HCT116 (cell line): ENCODE data around the gene PYY. TPM values are rescaled to one million over a fixed set of nuclear protein-coding genes. Genes with fewer than 3 reads are reported as not detected.

ENCODE experiments used
- ATAC-seq: fragments of 200-7000 bp; cut with Tn5 transposase; 2 replicates; pipeline ENCODE4 v1.9.1; 2020; ENCODE audit warnings: mild to moderate bottlenecking, moderate library complexity
- BruUV-seq: library from RNA; stranded (reverse); fragments of 400-500 nt; replicated peaks from 2 replicates; lab custom pipeline; 2021; lab: Mats Ljungman, UMichigan
- CTCF ChIA-PET: fragments of 300-600 bp; sonication (Branson Sonifier 250); formaldehyde crosslinking; loops from one replicate; lab custom pipeline; 2021; ENCODE audit warnings: antibody characterized with exemption; lab: Charles Lee
- POLR2A ChIA-PET: fragments of 300-600, 350-600 bp; sonication (Branson Sonifier 250); formaldehyde crosslinking; loops from one replicate; lab custom pipeline; 2021; ENCODE audit warnings: antibody characterized with exemption; lab: Charles Lee
- RAD21 ChIA-PET, 2 experiments: fragments of 300-600 bp; sonication (Branson Sonifier 250); formaldehyde crosslinking; loops; one replicate each; lab custom pipeline; 2023; ENCODE audit warnings: low total read pairs in 2 of 2; ENCODE audit not compliant: uncharacterized antibody in 2 of 2, unreplicated experiment in 2 of 2, low non-redundant PET in 1 of 2; lab: Charles Lee
- DNase-seq: peaks from one replicate; pipeline ENCODE4 v3.0.0-alpha.2; 2010; ENCODE audit warnings: low read depth, low spot score
- H2AFZ ChIP-seq: fragments of 200-600 bp; shearing (Covaris generic), sonication (generic); 2 replicates; pipeline ENCODE4 v1.6.1; 2017; ENCODE audit warnings: low read depth, mixed run types, mixed read lengths, antibody characterized with exemption, low read length; ENCODE audit not compliant: poor library complexity, severe bottlenecking
- H3K27ac ChIP-seq: 2 replicates; pipeline ENCODE4 v1.5.1; 2012; ENCODE audit warnings: low read depth, low read length
- H3K27me3 ChIP-seq: fragments of 200-600 bp; sonication (generic); 2 replicates; pipeline ENCODE4 v1.6.1; 2016; ENCODE audit warnings: mixed run types, low read length, mixed read lengths; ENCODE audit not compliant: insufficient read depth
- H3K36me3 ChIP-seq, 2 experiments: fragments of 200-500 bp in 1 of 2; fragments of 200-600 bp in 1 of 2; sonication (Bioruptor generic) in 1 of 2; sonication (generic) in 1 of 2; 2 replicates each; pipeline versions ENCODE4 v1.5.1 to v1.6.1; 2014 to 2016; ENCODE audit warnings: low read length in 2 of 2, inconsistent platforms in 1 of 2, mixed read lengths in 1 of 2, mixed run types in 1 of 2; ENCODE audit not compliant: insufficient read depth in 2 of 2, control insufficient read depth in 1 of 2
- H3K4me1 ChIP-seq, 2 experiments: fragments of 200-600 bp in 1 of 2; sonication (generic) in 1 of 2; 2 replicates each; pipeline versions ENCODE4 v1.5.1 to v1.6.1; 2012 to 2017; ENCODE audit warnings: low read length in 2 of 2, inconsistent platforms in 1 of 2, mild to moderate bottlenecking in 1 of 2, mixed read lengths in 1 of 2, mixed run types in 1 of 2, moderate library complexity in 1 of 2; ENCODE audit not compliant: insufficient read depth in 2 of 2, control insufficient read depth in 1 of 2
- H3K4me2 ChIP-seq: fragments of 200-600 bp; sonication (generic); 2 replicates; pipeline ENCODE4 v1.6.1; 2017; ENCODE audit warnings: mixed run types, low read length, mixed read lengths
- H3K4me3 ChIP-seq, 2 experiments: fragments of 200-600 bp in 1 of 2; sonication (generic) in 1 of 2; replicated peaks in 1 of 2; 2 replicates each; pipeline ENCODE4 v1.5.1; 2011 to 2016; ENCODE audit warnings: low read length in 2 of 2, control low read depth in 1 of 2, low read depth in 1 of 2, mild to moderate bottlenecking in 1 of 2, mixed read lengths in 1 of 2, mixed run types in 1 of 2
- H3K79me2 ChIP-seq: fragments of 200-600 bp; sonication (generic); 2 replicates; pipeline ENCODE4 v1.6.1; 2017; ENCODE audit warnings: mild to moderate bottlenecking, mixed run types, low read length, moderate library complexity, mixed read lengths; ENCODE audit not compliant: insufficient read depth
- H3K9ac ChIP-seq: fragments of 200-600 bp; sonication (generic); 2 replicates; pipeline ENCODE4 v1.6.1; 2016; ENCODE audit warnings: low read length, mixed read lengths
- H3K9me2 ChIP-seq: fragments of 200-600 bp; sonication (generic), shearing (Covaris generic); 2 replicates; pipeline ENCODE4 v1.6.1; 2017; ENCODE audit warnings: mixed run types, mild to moderate bottlenecking, moderate library complexity; ENCODE audit not compliant: insufficient read depth
- H3K9me3 ChIP-seq, 2 experiments: fragments of 200-500 bp in 1 of 2; fragments of 200-600 bp in 1 of 2; sonication (Bioruptor generic) in 1 of 2; sonication (generic) in 1 of 2; 2 replicates each; pipeline ENCODE4 v1.6.1; 2014 to 2017; ENCODE audit warnings: low read length in 2 of 2, mixed read lengths in 2 of 2, inconsistent platforms in 1 of 2, low read depth in 1 of 2, mild to moderate bottlenecking in 1 of 2, mixed run types in 1 of 2, moderate library complexity in 1 of 2; ENCODE audit not compliant: control insufficient read depth in 1 of 2, insufficient read depth in 1 of 2
- H4K20me1 ChIP-seq: fragments of 200-600 bp; sonication (generic), shearing (Covaris generic); 2 replicates; pipeline ENCODE4 v1.6.1; 2017; ENCODE audit warnings: mixed run types, mild to moderate bottlenecking, moderate library complexity; ENCODE audit not compliant: insufficient read depth
- CBX3 ChIP-seq: IDR thresholded peaks from 2 replicates; pipeline ENCODE4 v1.6.1; 2012; ENCODE audit warnings: low read depth
- EGR1 ChIP-seq: IDR thresholded peaks from 2 replicates; pipeline ENCODE4 v1.6.1; 2012; ENCODE audit warnings: low read depth
- ELF1 ChIP-seq: IDR thresholded peaks from 2 replicates; pipeline ENCODE4 v1.6.1; 2012; ENCODE audit warnings: low read depth, borderline replicate concordance
- JUND ChIP-seq: IDR thresholded peaks from 2 replicates; pipeline ENCODE4 v1.6.1; 2012
- POLR2A ChIP-seq: IDR thresholded peaks from 2 replicates; pipeline ENCODE4 v1.7.0; 2011; ENCODE audit warnings: borderline replicate concordance; ENCODE audit not compliant: insufficient read depth, insufficient read length; ENCODE audit errors: extremely low read depth
- POLR2AphosphoS5 ChIP-seq: IDR thresholded peaks from 2 replicates; pipeline ENCODE4 v1.6.1; 2011; ENCODE audit warnings: mild to moderate bottlenecking, low read depth, low read length, moderate library complexity
- SIN3A ChIP-seq: IDR thresholded peaks from 2 replicates; pipeline ENCODE4 v1.6.1; 2012; ENCODE audit warnings: low read depth
- SP1 ChIP-seq: IDR thresholded peaks from 2 replicates; pipeline ENCODE4 v1.6.1; 2012; ENCODE audit warnings: low read depth
- YY1 ChIP-seq: IDR thresholded peaks from 2 replicates; pipeline ENCODE4 v1.6.1; 2011; ENCODE audit warnings: low read length, low read depth, moderate library complexity, mild to moderate bottlenecking; ENCODE audit not compliant: insufficient replicate concordance; ENCODE audit errors: extremely low read depth
- ZFX ChIP-seq: fragments of 450-650 bp; IDR thresholded peaks from 2 replicates; pipeline ENCODE4 v1.6.1; 2017
- ZNF274 ChIP-seq: fragments of 200-500 bp; sonication (Bioruptor generic); IDR thresholded peaks from 2 replicates; pipeline ENCODE4 v1.6.1; 2014; ENCODE audit warnings: mild to moderate bottlenecking, low read depth, low read length, inconsistent platforms
- intact Hi-C: fragments of 100-400 bp; cut with micrococcal nuclease; formaldehyde crosslinking; loops from 2 replicates; pipeline ENCODE4 v1.10.0; 2022
- total RNA-seq: library from RNA; stranded (reverse); gene quantifications from one replicate; pipeline ENCODE4 v1.2.1, GENCODE V29; 2021; ENCODE audit not compliant: unreplicated experiment
- TF ChIP-seq, protein P1 (sequence below): IDR thresholded peaks from 2 replicates; pipeline ENCODE4 v1.6.1; 2012; ENCODE audit warnings: low read depth
- TF ChIP-seq, protein P2 (sequence below): IDR thresholded peaks from 2 replicates; pipeline ENCODE4 v1.6.1; 2012
- TF ChIP-seq, protein P3 (sequence below), 3 experiments: fragments of 200-600 bp in 1 of 3; sonication (generic) in 1 of 3; IDR thresholded peaks in 2 of 3; conservative IDR thresholded peaks in 1 of 3; 2 replicates each; pipeline ENCODE4 v1.5.1; 2012 to 2017; ENCODE audit warnings: low read depth in 2 of 3, low read length in 2 of 3, antibody characterized with exemption in 1 of 3, borderline replicate concordance in 1 of 3, control low read depth in 1 of 3, mild to moderate bottlenecking in 1 of 3, mixed read lengths in 1 of 3, mixed run types in 1 of 3, moderate library complexity in 1 of 3; ENCODE audit not compliant: insufficient read depth in 1 of 3
- TF ChIP-seq, protein P4 (sequence below): IDR thresholded peaks from 2 replicates; pipeline ENCODE4 v1.6.1; 2012
- TF ChIP-seq, protein P5 (sequence below): IDR thresholded peaks from 2 replicates; pipeline ENCODE4 v1.6.1; 2011; ENCODE audit warnings: mild to moderate bottlenecking, low read length, moderate library complexity; ENCODE audit not compliant: insufficient replicate concordance; ENCODE audit errors: extremely low read depth

The PYY gene
- total RNA-seq, 1 experiment from 2014 or later, result 0.52 TPM

DNA sequence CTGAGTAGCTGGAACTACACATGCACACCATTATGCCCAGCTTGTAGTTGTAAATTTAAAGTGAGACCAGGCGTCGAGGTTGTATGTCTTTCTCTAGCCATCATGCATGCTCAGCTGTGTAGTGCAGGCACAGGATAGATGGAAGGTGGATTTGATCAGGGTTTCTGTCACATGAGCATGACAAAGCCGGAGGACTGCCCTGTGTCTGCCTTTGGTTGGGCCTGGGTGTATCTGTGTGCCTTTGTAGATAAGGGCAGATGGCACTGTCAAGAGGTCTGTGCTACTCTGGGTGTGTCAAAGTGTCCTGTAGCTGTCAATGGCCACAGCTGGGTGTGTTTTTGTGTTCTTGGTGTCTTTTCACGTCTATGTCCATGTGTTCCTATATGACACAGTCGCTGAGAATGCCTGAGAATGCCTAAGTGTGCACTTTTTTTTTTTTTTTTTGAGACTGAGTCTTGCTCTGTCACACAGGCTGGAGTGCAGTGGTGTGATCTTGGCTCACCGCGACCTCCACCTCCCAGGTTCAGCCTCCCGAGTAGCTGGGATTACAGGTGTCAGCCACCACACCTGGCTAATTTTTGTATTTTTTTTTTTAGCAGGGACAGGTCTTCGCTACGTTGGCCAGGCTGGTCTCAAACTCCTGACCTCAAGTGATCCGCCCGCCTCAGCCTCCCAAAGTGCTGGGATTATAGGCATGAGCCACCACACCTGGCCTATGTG lies 46.6 kb upstream of the PYY start:
- ATAC-seq, result no peak
- intact Hi-C loops, result no loop called here
- POLR2A ChIA-PET, result no interaction called here

More for the DNA sequence above, 46.6 kb upstream of the PYY start:
- Histone ChIP-seq H4K20me1 (no peaks in the 10 kb centered on the region), H2AFZ (no peak overlapping the region), H3K4me3 (no peak overlapping the region), H3K4me2 (no peak overlapping the region), H3K27me3 (no peaks in the 10 kb centered on the region), H3K4me1 (peaks cover 7 to 37% of the 10 kb centered on the region in 2 experiments), H3K27ac (no peak overlapping the region), H3K9me2 (no peaks in the 10 kb centered on the region), H3K9ac (no peak overlapping the region), H3K9me3 (no peaks in the 10 kb centered on the region), H3K79me2 (peaks cover 2% of the 10 kb centered on the region; the same call in 1 of the 2 replicates), H3K36me3 (no peaks in the 10 kb centered on the region)
- TF ChIP-seq, protein P1, sequence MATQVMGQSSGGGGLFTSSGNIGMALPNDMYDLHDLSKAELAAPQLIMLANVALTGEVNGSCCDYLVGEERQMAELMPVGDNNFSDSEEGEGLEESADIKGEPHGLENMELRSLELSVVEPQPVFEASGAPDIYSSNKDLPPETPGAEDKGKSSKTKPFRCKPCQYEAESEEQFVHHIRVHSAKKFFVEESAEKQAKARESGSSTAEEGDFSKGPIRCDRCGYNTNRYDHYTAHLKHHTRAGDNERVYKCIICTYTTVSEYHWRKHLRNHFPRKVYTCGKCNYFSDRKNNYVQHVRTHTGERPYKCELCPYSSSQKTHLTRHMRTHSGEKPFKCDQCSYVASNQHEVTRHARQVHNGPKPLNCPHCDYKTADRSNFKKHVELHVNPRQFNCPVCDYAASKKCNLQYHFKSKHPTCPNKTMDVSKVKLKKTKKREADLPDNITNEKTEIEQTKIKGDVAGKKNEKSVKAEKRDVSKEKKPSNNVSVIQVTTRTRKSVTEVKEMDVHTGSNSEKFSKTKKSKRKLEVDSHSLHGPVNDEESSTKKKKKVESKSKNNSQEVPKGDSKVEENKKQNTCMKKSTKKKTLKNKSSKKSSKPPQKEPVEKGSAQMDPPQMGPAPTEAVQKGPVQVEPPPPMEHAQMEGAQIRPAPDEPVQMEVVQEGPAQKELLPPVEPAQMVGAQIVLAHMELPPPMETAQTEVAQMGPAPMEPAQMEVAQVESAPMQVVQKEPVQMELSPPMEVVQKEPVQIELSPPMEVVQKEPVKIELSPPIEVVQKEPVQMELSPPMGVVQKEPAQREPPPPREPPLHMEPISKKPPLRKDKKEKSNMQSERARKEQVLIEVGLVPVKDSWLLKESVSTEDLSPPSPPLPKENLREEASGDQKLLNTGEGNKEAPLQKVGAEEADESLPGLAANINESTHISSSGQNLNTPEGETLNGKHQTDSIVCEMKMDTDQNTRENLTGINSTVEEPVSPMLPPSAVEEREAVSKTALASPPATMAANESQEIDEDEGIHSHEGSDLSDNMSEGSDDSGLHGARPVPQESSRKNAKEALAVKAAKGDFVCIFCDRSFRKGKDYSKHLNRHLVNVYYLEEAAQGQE, result no peak
- TF ChIP-seq CBX3 (no peak), POLR2A (no peak), ZNF274 (no peak), POLR2AphosphoS5 (no peak), SP1 (no peak), YY1 (no peak), ELF1 (no peak), EGR1 (no peak), SIN3A (no peak), ZFX (no peak), JUND (no peak)
- TF ChIP-seq, protein P2, sequence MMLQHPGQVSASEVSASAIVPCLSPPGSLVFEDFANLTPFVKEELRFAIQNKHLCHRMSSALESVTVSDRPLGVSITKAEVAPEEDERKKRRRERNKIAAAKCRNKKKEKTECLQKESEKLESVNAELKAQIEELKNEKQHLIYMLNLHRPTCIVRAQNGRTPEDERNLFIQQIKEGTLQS, result no peak
- TF ChIP-seq, protein P3, sequence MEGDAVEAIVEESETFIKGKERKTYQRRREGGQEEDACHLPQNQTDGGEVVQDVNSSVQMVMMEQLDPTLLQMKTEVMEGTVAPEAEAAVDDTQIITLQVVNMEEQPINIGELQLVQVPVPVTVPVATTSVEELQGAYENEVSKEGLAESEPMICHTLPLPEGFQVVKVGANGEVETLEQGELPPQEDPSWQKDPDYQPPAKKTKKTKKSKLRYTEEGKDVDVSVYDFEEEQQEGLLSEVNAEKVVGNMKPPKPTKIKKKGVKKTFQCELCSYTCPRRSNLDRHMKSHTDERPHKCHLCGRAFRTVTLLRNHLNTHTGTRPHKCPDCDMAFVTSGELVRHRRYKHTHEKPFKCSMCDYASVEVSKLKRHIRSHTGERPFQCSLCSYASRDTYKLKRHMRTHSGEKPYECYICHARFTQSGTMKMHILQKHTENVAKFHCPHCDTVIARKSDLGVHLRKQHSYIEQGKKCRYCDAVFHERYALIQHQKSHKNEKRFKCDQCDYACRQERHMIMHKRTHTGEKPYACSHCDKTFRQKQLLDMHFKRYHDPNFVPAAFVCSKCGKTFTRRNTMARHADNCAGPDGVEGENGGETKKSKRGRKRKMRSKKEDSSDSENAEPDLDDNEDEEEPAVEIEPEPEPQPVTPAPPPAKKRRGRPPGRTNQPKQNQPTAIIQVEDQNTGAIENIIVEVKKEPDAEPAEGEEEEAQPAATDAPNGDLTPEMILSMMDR (IDR thresholded peaks at IDR 0.05 in 2 of 3, conservative IDR thresholded peaks at IDR 0.05 in 1 of 3; ENCODE audit: borderline replicate concordance in 1 of 3, insufficient read depth in 1 of 3, low read depth in 2 of 3, low read length in 2 of 3), result no peak
- TF ChIP-seq, protein P4, sequence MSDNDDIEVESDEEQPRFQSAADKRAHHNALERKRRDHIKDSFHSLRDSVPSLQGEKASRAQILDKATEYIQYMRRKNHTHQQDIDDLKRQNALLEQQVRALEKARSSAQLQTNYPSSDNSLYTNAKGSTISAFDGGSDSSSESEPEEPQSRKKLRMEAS, result no peak
- TF ChIP-seq, protein P5, sequence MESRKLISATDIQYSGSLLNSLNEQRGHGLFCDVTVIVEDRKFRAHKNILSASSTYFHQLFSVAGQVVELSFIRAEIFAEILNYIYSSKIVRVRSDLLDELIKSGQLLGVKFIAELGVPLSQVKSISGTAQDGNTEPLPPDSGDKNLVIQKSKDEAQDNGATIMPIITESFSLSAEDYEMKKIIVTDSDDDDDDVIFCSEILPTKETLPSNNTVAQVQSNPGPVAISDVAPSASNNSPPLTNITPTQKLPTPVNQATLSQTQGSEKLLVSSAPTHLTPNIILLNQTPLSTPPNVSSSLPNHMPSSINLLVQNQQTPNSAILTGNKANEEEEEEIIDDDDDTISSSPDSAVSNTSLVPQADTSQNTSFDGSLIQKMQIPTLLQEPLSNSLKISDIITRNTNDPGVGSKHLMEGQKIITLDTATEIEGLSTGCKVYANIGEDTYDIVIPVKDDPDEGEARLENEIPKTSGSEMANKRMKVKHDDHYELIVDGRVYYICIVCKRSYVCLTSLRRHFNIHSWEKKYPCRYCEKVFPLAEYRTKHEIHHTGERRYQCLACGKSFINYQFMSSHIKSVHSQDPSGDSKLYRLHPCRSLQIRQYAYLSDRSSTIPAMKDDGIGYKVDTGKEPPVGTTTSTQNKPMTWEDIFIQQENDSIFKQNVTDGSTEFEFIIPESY, result no peak
- no TSS peak for BruUV-seq
- ChIA-PET CTCF (interaction anchor here (0.6 to 1.1 kb wide), 3 partner anchors 47 to 90 kb away, joined by 3 to 5 read pairs (median 3); partner anchors contain the start of gene PYY), RAD21 (no interaction called here)
- DNase-seq, result no peak
